Fibroblast of lung (primary cell): Measurements from ENCODE around the gene NCL. TPM values are rescaled to one million over a fixed set of nuclear protein-coding genes. Genes with fewer than 3 reads are reported as not detected.

Experiments
- DNase-seq, 2 donors: peaks; one replicate each; pipeline versions ENCODE4 v3.0.0 to v3.0.0-alpha.2; 2010; ENCODE audit warnings: low read depth in 2 of 2
- H2AFZ ChIP-seq: 2 replicates; pipeline ENCODE4 v1.5.1; 2012; ENCODE audit warnings: low read length, control low read depth, inconsistent platforms
- H3K27ac ChIP-seq: 2 replicates; pipeline ENCODE4 v1.5.1; 2011; ENCODE audit warnings: low read length, control low read depth; ENCODE audit not compliant: insufficient read depth
- H3K27me3 ChIP-seq: 2 replicates; pipeline ENCODE4 v1.5.1; 2011; ENCODE audit warnings: mild to moderate bottlenecking, low read length; ENCODE audit not compliant: control insufficient read depth, insufficient read depth
- H3K36me3 ChIP-seq: 2 replicates; pipeline ENCODE4 v1.5.1; 2011; ENCODE audit warnings: low read length; ENCODE audit not compliant: control insufficient read depth, insufficient read depth
- H3K4me1 ChIP-seq: 2 replicates; pipeline ENCODE4 v1.5.1; 2011; ENCODE audit warnings: low read length; ENCODE audit not compliant: control insufficient read depth, insufficient read depth; ENCODE audit errors: extremely low read depth
- H3K4me2 ChIP-seq: 2 replicates; pipeline ENCODE4 v1.5.1; 2011; ENCODE audit warnings: low read length, control low read depth; ENCODE audit not compliant: insufficient read depth; ENCODE audit errors: extremely low read depth
- H3K4me3 ChIP-seq, 4 experiments: fragments of 200-600 bp in 1 of 4; sonication (generic) in 1 of 4; replicated peaks in 1 of 4; 2 replicates each; pipeline ENCODE4 v1.5.1; 2011 to 2016; ENCODE audit warnings: low read length in 4 of 4, low read depth in 3 of 4, mild to moderate bottlenecking in 3 of 4, control low read depth in 2 of 4, inconsistent platforms in 1 of 4, mixed read lengths in 1 of 4; ENCODE audit not compliant: insufficient read depth in 1 of 4; ENCODE audit errors: control extremely low read depth in 1 of 4
- H3K79me2 ChIP-seq: 2 replicates; pipeline ENCODE4 v1.5.1; 2012; ENCODE audit warnings: mild to moderate bottlenecking, low read length, inconsistent platforms; ENCODE audit not compliant: control insufficient read depth, insufficient read depth
- H3K9ac ChIP-seq: 2 replicates; pipeline ENCODE4 v1.5.1; 2011; ENCODE audit warnings: mild to moderate bottlenecking, low read length, control low read depth; ENCODE audit not compliant: insufficient read depth
- H3K9me3 ChIP-seq: 2 replicates; pipeline ENCODE4 v1.5.1; 2012; ENCODE audit warnings: low read depth, low read length; ENCODE audit not compliant: control insufficient read depth, insufficient read depth
- H4K20me1 ChIP-seq: 2 replicates; pipeline ENCODE4 v1.5.1; 2011; ENCODE audit warnings: low read length; ENCODE audit not compliant: control insufficient read depth, insufficient read depth; ENCODE audit errors: extremely low read depth
- CTCF ChIP-seq, 2 donors: IDR thresholded peaks in 1 of 2; conservative IDR thresholded peaks in 1 of 2; 1 replicate in 1 of 2; 2 replicates in 1 of 2; pipeline ENCODE4 v1.5.1; 2011 to 2012; ENCODE audit warnings: low read length in 2 of 2, control low read depth in 1 of 2, inconsistent platforms in 1 of 2, low read depth in 1 of 2, mild to moderate bottlenecking in 1 of 2
- EZH2 ChIP-seq: IDR thresholded peaks from 2 replicates; pipeline ENCODE4 v1.5.1; 2012; ENCODE audit warnings: low read length, control low read depth, mild to moderate bottlenecking; ENCODE audit errors: missing control alignments
- polyA plus RNA-seq, 2 donors: library from polyadenylated mRNA; depleted of rRNA in 1 of 2; stranded (reverse) in 1 of 2; unstranded in 1 of 2; fragments of >200 nt; gene quantifications; 2 replicates each; pipeline ENCODE4 v1.2.1, GENCODE V29; 2011 to 2012; ENCODE audit warnings: missing spikeins in 1 of 2
- total RNA-seq: library from RNA; depleted of rRNA; stranded (reverse); fragments of >200 nt; gene quantifications from 2 replicates; pipeline ENCODE4 v1.2.1, GENCODE V29; 2014

Gene NCL
- total and polyA plus RNA-seq, 2 donors (not counting 1 experiment from before 2014, with no cell fraction given), result 73.5 to 113 TPM

DNA sequence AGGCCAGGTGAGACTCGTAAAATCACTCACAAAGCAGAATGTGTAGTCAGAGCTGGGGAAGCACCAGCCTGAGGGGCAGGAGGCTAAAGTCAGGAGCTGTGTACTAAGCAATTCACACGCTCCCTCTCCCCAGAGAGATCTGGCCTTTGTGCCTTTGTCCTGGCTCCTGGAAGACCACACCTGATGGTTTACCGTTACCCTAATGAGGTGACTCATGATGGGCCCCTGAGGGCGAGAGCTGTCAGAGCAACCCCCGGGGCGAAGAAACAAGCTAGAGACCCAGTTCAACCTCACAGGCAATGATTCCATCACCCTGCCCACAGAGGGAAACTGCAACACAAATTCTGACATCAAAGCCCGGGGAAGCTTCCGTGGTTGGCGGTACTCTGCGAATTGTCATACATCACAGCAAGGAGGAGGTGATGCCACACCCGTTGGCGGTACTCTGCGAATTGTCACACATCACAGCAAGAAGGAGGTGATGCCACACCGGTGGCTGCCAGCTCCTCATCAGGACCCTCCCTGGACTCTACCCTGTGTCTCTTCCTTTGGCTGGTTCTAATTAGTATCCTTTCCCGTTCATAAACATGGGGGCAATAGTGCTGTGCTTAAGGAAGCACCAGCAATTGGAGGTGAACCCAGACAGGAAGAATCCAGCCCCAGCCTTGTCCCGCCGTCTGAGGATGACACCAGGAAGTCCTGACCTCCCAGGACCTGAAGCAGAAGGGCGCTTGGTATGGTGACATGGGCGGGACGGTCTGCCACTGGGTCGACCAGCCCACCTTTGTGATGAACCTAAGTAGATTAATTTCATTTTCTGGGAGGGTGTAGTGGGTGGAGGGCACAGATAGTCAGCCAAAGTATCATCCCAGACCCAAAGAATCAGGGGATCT is 38.2 kb downstream of the NCL start:
- no peaks in the 10 kb centered on the region for H3K4me1 ChIP-seq
- TF ChIP-seq EZH2 (no peak), CTCF (conservative IDR thresholded peaks at IDR 0.05 in 1 of 2, IDR thresholded peaks at IDR 0.05 in 1 of 2; ENCODE audit: low read depth in 1 of 2, low read length in 2 of 2) (no peak)
- H4K20me1 ChIP-seq, result no peaks in the 10 kb centered on the region
- no peak overlapping the region for H3K27ac ChIP-seq
- no peak overlapping the region for H3K4me3 ChIP-seq
- H3K27me3 ChIP-seq, result peaks cover 4% of the 10 kb centered on the region
- H2AFZ ChIP-seq, result no peak overlapping the region
- H3K9ac ChIP-seq, result no peak overlapping the region
- H3K9me3 ChIP-seq, result no peaks in the 10 kb centered on the region
- H3K4me2 ChIP-seq, result no peak overlapping the region
- no peaks in the 10 kb centered on the region for H3K36me3 ChIP-seq
- H3K79me2 ChIP-seq, result no peaks in the 10 kb centered on the region
- DNase-seq, result no peak

- H3K4me3 ChIP-seq, result no peak overlapping the region
- no peak for DNase-seq
- H3K4me1 ChIP-seq, result no peaks in the 10 kb centered on the region
- no peaks in the 10 kb centered on the region for H3K36me3 ChIP-seq
- H3K27ac ChIP-seq, result no peak overlapping the region
- no peaks in the 10 kb centered on the region for H3K79me2 ChIP-seq
- peaks cover 4% of the 10 kb centered on the region for H3K27me3 ChIP-seq
- no peaks in the 10 kb centered on the region for H4K20me1 ChIP-seq
- H3K9me3 ChIP-seq, result no peaks in the 10 kb centered on the region
- no peak overlapping the region for H2AFZ ChIP-seq
- TF ChIP-seq CTCF (conservative IDR thresholded peaks at IDR 0.05 in 1 of 2, IDR thresholded peaks at IDR 0.05 in 1 of 2; ENCODE audit: low read depth in 1 of 2, low read length in 2 of 2) (no peak), EZH2 (no peak)
- H3K4me2 ChIP-seq, result no peak overlapping the region
- H3K9ac ChIP-seq, result no peak overlapping the region
Measured at GRCh38 chr2:231425291-231425810, 38.9 kb downstream of the NCL start.

GRCh38 chr2:231423176-231423575 is 41.1 kb downstream of the NCL start:
- TF ChIP-seq CTCF (conservative IDR thresholded peaks at IDR 0.05 in 1 of 2, IDR thresholded peaks at IDR 0.05 in 1 of 2; ENCODE audit: low read depth in 1 of 2, low read length in 2 of 2), result no peak
- TF ChIP-seq EZH2, result no peak
- H3K27ac ChIP-seq, result no peak overlapping the region

More at GRCh38 chr2:231423176-231423575, 41.1 kb downstream of the NCL start:
- Histone ChIP-seq H2AFZ (no peak overlapping the region), H3K9ac (no peak overlapping the region), H3K79me2 (no peaks in the 10 kb centered on the region), H3K36me3 (no peaks in the 10 kb centered on the region), H3K4me3 (no peak overlapping the region), H3K4me1 (no peaks in the 10 kb centered on the region), H3K27me3 (peaks cover 4% of the 10 kb centered on the region), H4K20me1 (no peaks in the 10 kb centered on the region), H3K4me2 (no peak overlapping the region), H3K9me3 (no peaks in the 10 kb centered on the region)
- DNase-seq, result no peak
